GM18505 (cell line): Measurements from ENCODE around the gene TTLL7.

Source experiments
- ATAC-seq: cut with Tn5 transposase; IDR thresholded peaks from one replicate; pipeline ENCODE4 v1.9.1; 2021; ENCODE audit not compliant: unreplicated experiment
- POLR2A ChIP-seq: IDR thresholded peaks from 4 replicates; pipeline ENCODE4 v1.6.1; 2011; ENCODE audit warnings: borderline replicate concordance; ENCODE audit not compliant: insufficient read depth, insufficient read length; ENCODE audit errors: extremely low read depth

TTLL7 gene

GRCh38 chr1:83910461-83910860 is 88.5 kb downstream of the TTLL7 start:
- ATAC-seq, result no peak
- TF ChIP-seq POLR2A, result no peak

- ATAC-seq, result no peak
- TF ChIP-seq POLR2A, result no peak
Observed at GRCh38 chr1:83909687-83910086, 89.2 kb downstream of the TTLL7 start.

- no peak for TF ChIP-seq POLR2A
- no peak for ATAC-seq
Observed at GRCh38 chr1:83905315-83905907, 93.5 kb downstream of the TTLL7 start.

GRCh38 chr1:83901547-83902155 is 97.3 kb downstream of the TTLL7 start:
- TF ChIP-seq POLR2A, result no peak
- no peak for ATAC-seq

GRCh38 chr1:83900524-83900923 is 98.4 kb downstream of the TTLL7 start:
- no peak for ATAC-seq
- no peak for TF ChIP-seq POLR2A

- ATAC-seq, result no peak
- no peak for TF ChIP-seq POLR2A
Observed at GRCh38 chr1:83897516-83897915, 101.4 kb downstream of the TTLL7 start.

GRCh38 chr1:83896299-83896698 is 102.6 kb downstream of the TTLL7 start:
- no peak for ATAC-seq
- TF ChIP-seq POLR2A, result no peak

- no peak for TF ChIP-seq POLR2A
- ATAC-seq, result no peak
Observed at GRCh38 chr1:83889707-83890106, 109.2 kb downstream of the TTLL7 start.

GRCh38 chr1:83887483-83887882 is 111.4 kb downstream of the TTLL7 start:
- no peak for ATAC-seq
- no peak for TF ChIP-seq POLR2A

- no peak for ATAC-seq
- no peak for TF ChIP-seq POLR2A
Observed at GRCh38 chr1:83883979-83884378, 115.0 kb downstream of the TTLL7 start.

- no peak for ATAC-seq
- TF ChIP-seq POLR2A, result no peak
Observed at GRCh38 chr1:83882906-83883305, 116.0 kb downstream of the TTLL7 start.

- no peak for ATAC-seq
- no peak for TF ChIP-seq POLR2A
Observed at GRCh38 chr1:83872515-83872914, 126.4 kb downstream of the TTLL7 start.

GRCh38 chr1:83864991-83865390 is 133.9 kb downstream of the TTLL7 start:
- no peak for ATAC-seq
- no peak for TF ChIP-seq POLR2A

GRCh38 chr1:83860490-83861221 is 138.3 kb downstream of the TTLL7 start:
- ATAC-seq, result peak; percentile 96
- TF ChIP-seq POLR2A, result no peak

GRCh38 chr1:83857716-83858115 is 141.2 kb downstream of the TTLL7 start:
- ATAC-seq, result no peak
- no peak for TF ChIP-seq POLR2A

- no peak for TF ChIP-seq POLR2A
- ATAC-seq, result no peak
Observed at GRCh38 chr1:83857103-83857502, 141.8 kb downstream of the TTLL7 start.
